Limb (tissue), 2 donors: Measurements from ENCODE around the gene CCDC171.

Experiments
- DNase-seq, 2 donors: peaks; one replicate each; pipeline ENCODE4 v3.0.0-alpha.2; 2016; ENCODE audit errors: extremely low spot score in 2 of 2

CCDC171 gene

DNA sequence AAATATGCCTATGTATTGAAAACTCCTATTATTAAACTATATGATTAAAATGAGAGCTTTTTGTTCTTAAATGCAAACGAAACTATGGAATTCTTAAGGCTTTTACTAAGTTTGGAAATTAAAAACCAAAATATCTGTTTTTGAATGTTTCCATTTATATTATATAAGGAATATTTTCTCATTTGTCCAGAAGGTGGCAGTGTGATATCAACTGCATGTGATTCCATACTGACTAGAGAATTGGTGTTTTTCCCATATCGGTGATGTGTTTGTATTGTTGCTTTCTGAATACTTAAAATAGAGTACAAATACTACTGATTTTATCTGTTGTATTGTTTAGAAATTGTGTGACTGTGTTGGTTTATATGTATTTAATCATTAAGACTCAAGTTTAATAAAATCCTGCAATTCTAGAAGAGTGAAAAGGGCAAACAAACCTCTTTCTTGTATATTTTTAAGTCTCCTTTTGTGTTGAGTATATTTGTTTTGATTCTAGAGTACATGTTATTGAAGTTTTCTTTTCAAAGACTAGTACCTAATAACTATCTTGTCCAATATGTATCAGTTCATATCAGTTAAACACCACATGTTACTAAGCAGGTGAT lies 320.8 kb downstream of the CCDC171 start:
- DNase-seq = peak in 1 of 2 donors; percentile 85

DNA sequence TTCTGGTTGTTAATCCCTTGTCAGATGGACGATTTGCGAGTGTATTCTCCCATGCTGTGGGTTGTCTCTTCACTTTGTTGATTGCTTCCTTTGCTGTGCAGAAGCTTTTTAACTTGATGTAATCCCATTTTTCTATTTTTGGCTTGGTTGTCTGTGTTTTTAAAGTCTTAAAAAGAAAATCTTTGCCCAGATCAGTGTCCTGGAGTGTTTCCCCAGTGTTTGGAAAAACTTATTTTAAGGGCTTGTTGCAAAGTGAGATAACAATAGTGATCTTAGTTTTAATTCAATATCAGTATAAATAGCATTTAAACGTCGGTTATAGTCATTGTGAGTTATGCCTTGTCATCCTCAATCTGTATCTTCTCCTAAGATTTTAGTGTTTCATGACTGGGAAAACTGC lies 329.5 kb downstream of the CCDC171 start:
- no peak for DNase-seq

DNA sequence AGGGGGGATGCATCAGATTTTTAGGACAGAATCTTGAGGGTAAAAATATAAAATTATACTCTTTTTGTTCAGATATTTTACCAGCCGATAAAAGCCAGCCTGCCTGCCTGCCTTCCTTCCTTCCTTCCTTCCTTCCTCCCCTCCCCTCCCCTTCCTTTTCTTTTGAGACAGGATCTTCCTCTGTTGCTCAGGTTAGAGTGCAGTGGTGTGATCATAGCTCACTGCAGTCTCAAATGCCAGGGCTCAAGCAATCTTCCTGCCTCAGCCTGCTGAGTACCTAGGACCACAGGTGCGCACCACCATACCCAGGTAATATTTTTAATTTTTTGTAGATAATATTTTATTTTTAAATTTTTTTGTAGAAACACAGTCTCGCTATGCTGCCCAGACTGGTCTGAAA lies 330.0 kb downstream of the CCDC171 start:
- DNase-seq = no peak

- no peak for DNase-seq
Measured at GRCh38 chr9:15885464-15885863, 332.6 kb downstream of the CCDC171 start.

GRCh38 chr9:15889555-15889954 lies 336.7 kb downstream of the CCDC171 start:
- DNase-seq = no peak

DNA sequence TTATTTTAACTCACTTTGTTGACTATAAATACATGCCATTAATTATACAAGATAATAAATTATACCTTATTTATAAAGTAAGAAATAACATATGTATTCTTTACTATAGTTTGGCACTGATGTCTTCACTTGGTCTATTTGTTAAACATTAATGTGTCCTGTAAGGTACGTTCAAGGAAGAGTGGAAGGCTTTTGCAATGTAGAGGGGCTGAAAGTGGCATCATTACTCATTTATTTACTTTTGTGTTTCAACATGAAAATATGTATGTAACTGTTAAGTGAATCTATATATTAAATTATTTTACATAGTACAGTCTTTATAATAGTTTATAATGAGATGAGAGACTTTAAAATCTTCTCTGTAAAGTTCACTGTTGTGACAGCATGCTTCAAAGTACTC lies 348.7 kb downstream of the CCDC171 start:
- DNase-seq = no peak

- no peak for DNase-seq
Measured at GRCh38 chr9:15909297-15909696, 356.5 kb downstream of the CCDC171 start.

DNA sequence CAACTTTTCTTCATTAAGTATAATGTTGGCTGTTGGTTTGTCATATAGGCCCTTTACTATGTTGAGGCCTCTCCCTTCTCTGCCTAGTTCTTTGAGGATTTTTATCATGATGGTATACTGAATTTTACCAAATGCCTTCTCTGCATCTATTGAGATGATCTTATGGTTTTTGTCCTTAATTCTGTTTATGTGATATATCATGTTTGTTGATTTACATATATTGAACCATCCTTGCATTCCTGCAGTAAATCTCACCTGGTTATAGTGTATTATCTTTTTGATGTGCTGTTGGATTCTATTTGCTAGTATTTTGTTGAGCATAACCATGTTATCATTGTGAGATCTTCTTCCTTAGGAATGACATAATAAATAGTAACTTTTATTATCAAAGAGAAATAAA lies 362.9 kb downstream of the CCDC171 start:
- no peak for DNase-seq

DNA sequence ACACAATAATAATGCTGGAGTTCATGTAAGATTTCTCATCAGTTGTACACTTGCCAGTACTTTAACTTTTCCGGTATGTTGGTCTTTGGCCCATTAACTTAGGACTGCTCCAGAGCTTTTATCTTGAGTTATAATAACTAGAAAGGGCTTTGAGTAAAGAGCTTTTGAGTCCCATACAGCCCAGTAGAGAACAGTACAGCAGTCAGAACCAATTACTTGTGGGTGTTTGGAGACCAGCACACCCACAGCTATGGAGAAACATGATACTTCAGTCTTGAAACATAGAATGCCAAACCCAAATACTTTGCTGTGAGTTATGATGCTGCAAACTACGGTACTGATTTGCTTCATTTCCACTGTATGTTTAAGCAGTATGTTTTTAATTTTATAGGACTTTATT lies 374.3 kb downstream of the CCDC171 start:
- peak in 1 of 2 donors; percentile 21 for DNase-seq

DNA sequence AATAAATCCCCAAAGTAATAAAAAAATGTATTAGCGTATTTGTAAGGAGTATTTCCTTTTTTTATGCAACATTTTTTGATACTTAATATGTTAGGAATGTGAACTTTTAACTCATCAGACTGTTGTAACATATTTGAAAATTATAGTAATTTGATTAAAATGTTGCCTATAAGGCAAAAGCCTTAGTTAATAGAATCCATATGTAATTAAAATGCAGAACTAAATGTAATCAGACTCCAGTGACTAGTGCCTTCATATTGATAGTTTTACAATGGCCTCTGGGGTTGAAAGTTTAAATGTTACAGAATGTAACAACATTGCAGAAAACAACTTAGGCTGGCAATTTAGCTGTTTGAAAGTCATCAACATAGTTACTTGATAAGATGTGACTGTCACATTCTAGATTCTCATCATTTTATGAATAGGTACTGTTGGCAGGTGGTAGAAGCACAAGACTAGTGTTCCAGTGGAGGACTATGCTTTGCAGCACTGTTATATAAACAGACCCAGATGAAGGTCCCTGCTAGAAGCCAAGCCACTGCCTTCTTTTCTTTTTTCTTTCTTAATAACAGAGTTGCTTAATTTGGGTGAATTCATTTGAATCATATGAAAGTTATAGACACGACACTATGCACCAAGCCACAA lies 382.9 kb downstream of the CCDC171 start:
- peak in 1 of 2 donors; percentile 21 for DNase-seq

- DNase-seq = peak; percentile 38 to 55
Measured at GRCh38 chr9:15936306-15936921, 383.6 kb downstream of the CCDC171 start.

DNA sequence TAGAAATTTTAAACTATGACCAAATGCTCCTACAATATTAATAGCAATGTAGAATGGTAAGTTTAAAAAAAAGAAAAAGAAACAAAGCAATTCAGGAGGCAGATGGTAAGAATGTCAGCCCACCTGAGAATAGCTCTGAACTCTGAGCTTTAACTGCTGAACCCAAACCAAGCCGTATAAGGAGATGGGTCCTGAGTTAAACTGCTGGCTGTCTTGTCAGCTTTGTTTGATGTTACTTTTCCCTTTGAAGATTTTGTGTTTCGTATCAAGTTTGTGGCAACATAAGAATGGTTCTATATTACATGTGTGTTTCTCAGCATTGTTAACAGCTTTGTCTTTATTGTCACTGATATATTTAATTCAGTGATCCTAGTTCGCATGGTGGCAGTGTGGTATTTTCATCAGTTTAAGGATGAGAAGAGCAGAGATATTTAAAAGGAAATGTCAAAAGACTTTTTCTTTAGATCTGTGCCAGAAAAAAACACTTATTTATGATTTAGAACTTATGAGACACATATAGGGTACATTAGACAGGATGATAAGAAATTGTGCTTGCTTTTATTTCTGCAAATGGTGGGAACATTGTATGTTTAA lies 390.1 kb downstream of the CCDC171 start:
- no peak for DNase-seq

GRCh38 chr9:15944341-15944740 lies 391.5 kb downstream of the CCDC171 start:
- DNase-seq = no peak

- no peak for DNase-seq
Measured at GRCh38 chr9:15959663-15960062, 406.8 kb downstream of the CCDC171 start.

- DNase-seq = no peak
Measured at GRCh38 chr9:15961217-15961616, 408.4 kb downstream of the CCDC171 start.

- DNase-seq = no peak
Measured at GRCh38 chr9:15965246-15965745, 412.5 kb downstream of the CCDC171 start.

- DNase-seq = no peak
Measured at GRCh38 chr9:15966471-15966870, 413.6 kb downstream of the CCDC171 start.

DNA sequence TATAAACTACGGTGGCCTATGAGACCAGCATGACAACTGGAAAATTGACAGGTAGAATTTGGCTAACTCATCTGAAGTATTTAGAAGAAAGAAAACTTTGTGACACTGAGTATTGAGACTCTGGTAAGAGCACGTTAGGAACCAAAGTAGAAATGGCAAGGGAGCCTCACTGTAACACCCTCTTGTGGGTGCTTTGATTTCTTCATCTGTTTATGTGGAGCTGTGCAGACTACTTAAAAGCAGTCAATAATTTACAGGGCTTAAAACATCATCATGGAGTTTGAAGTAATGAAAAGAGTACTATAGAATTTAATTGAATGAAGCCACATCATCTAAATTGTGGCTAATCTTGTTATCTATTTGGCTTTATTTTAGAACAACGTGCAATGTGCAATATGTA lies 414.2 kb downstream of the CCDC171 start:
- DNase-seq = no peak

DNA sequence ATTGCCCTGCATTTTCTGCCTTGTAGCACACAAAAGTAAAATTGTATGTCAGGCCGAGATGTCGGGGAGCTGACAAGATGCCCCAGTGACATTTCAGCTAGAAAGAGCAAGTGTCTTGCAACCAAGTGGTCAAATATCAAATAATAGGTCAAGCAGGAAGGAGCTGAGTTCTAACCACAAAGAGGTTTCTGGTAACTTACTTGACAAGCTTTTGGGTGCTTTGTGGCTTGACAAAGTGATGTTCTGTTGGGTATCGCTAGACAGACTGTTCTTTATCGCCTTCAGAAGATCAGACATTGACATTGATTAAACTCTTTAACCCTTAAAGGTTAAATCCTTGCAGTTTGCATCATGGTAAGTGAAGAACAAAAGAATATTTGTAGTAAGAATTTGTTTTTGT lies 419.9 kb downstream of the CCDC171 start:
- DNase-seq = no peak

DNA sequence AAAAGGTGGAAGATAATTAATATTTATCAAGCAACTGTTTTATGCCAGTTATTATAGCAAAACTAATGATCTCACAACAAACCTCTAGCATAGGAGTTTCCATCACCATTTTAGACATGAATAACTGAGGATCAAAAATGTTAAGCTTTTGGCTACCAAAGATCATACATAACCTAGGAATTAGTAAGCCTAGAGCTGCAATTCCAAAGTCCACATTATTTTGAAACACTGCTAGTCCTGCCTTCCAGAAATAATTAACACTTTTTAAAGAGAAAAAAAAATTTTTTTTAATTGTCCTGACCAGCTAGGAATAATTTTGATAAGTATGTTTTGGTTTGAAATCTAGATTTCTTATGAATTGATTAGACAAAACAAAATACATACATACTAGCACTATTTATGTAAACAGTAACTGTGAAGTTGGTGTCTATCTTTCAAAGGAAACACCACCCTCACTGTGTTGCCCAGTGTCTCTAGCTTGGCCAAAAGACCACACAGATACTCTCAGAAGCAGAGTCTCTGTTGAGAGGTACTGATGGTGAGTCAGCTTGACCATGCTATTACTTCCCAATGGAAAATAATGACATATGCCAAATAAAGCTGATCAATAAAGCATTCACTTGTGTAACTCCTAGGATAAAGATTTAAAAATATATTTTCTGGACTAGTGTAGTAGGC lies 422.4 kb downstream of the CCDC171 start:
- DNase-seq = no peak

- no peak for DNase-seq
Measured at GRCh38 chr9:15977438-15977837, 424.6 kb downstream of the CCDC171 start.

GRCh38 chr9:15982182-15982581 lies 429.3 kb downstream of the CCDC171 start:
- DNase-seq = no peak
